Duodenal mucosa (tissue), 2 donors: ENCODE results near the gene CACNA2D3.

Experiments used
- H3K27ac ChIP-seq: one replicate; pipeline ENCODE4 v1.7.0; 2013; ENCODE audit warnings: low read depth, low read length
- H3K27me3 ChIP-seq, 2 donors: one replicate each; pipeline ENCODE4 v1.7.0; 2013; ENCODE audit warnings: low read length in 2 of 2, control low read depth in 1 of 2; ENCODE audit not compliant: insufficient read depth in 2 of 2, control insufficient read depth in 1 of 2
- H3K36me3 ChIP-seq, 2 donors: one replicate each; pipeline ENCODE4 v1.7.0; 2013; ENCODE audit warnings: low read length in 2 of 2, control low read depth in 1 of 2; ENCODE audit not compliant: insufficient read depth in 2 of 2, control insufficient read depth in 1 of 2
- H3K4me1 ChIP-seq, 2 donors: one replicate each; pipeline ENCODE4 v1.7.0; 2013; ENCODE audit warnings: low read length in 2 of 2, control low read depth in 1 of 2; ENCODE audit not compliant: insufficient read depth in 2 of 2, control insufficient read depth in 1 of 2
- H3K4me3 ChIP-seq, 2 donors: one replicate each; pipeline ENCODE4 v1.7.0; 2013; ENCODE audit warnings: low read length in 2 of 2, low read depth in 1 of 2
- H3K9ac ChIP-seq, 2 donors: one replicate each; pipeline ENCODE4 v1.7.0; 2013; ENCODE audit warnings: low read length in 2 of 2, low read depth in 1 of 2
- H3K9me3 ChIP-seq, 2 donors: one replicate each; pipeline ENCODE4 v1.7.0; 2013; ENCODE audit warnings: low read length in 2 of 2, control low read depth in 1 of 2; ENCODE audit not compliant: control insufficient read depth in 1 of 2

The CACNA2D3 gene

GRCh38 chr3:54580453-54580852 lies 458.1 kb downstream of the CACNA2D3 start:
- Histone ChIP-seq H3K9ac (no peak overlapping the region), H3K36me3 (no peaks in the 10 kb centered on the region), H3K4me3 (no peak overlapping the region), H3K9me3 (no peaks in the 10 kb centered on the region), H3K4me1 (no peaks in the 10 kb centered on the region), H3K27ac (no peak overlapping the region), H3K27me3 (no peaks in the 10 kb centered on the region)

- Histone ChIP-seq H3K4me1 (no peaks in the 10 kb centered on the region), H3K27me3 (no peaks in the 10 kb centered on the region), H3K9me3 (no peaks in the 10 kb centered on the region)
These were observed 460.1 kb downstream of the CACNA2D3 start for GRCh38 chr3:54582424-54582823.

GRCh38 chr3:54591157-54591556 lies 468.8 kb downstream of the CACNA2D3 start:
- no peak overlapping the region for H3K9ac ChIP-seq
- H3K36me3 ChIP-seq = no peaks in the 10 kb centered on the region
- H3K4me3 ChIP-seq = no peak overlapping the region
- peaks cover 0 to 2% of the 10 kb centered on the region in 2 donors for H3K27me3 ChIP-seq
- no peaks in the 10 kb centered on the region for H3K9me3 ChIP-seq
- no peaks in the 10 kb centered on the region for H3K4me1 ChIP-seq
- H3K27ac ChIP-seq = no peak overlapping the region

More at GRCh38 chr3:54582424-54582823, 460.1 kb downstream of the CACNA2D3 start:
- no peak overlapping the region for H3K27ac ChIP-seq
- no peak overlapping the region for H3K9ac ChIP-seq
- H3K36me3 ChIP-seq = no peaks in the 10 kb centered on the region
- H3K4me3 ChIP-seq = no peak overlapping the region

GRCh38 chr3:54593653-54594052 lies 471.3 kb downstream of the CACNA2D3 start:
- no peaks in the 10 kb centered on the region for H3K36me3 ChIP-seq

GRCh38 chr3:54596087-54596486 lies 473.7 kb downstream of the CACNA2D3 start:
- Histone ChIP-seq H3K9me3 (no peaks in the 10 kb centered on the region), H3K27ac (no peak overlapping the region), H3K4me3 (no peak overlapping the region), H3K27me3 (peaks cover 0 to 2% of the 10 kb centered on the region in 2 donors), H3K36me3 (no peaks in the 10 kb centered on the region), H3K9ac (no peak overlapping the region), H3K4me1 (no peaks in the 10 kb centered on the region)

More at GRCh38 chr3:54593653-54594052, 471.3 kb downstream of the CACNA2D3 start:
- no peak overlapping the region for H3K27ac ChIP-seq
- H3K4me3 ChIP-seq = no peak overlapping the region
- H3K27me3 ChIP-seq = peaks cover 0 to 2% of the 10 kb centered on the region in 2 donors
- H3K9me3 ChIP-seq = no peaks in the 10 kb centered on the region
- H3K9ac ChIP-seq = no peak overlapping the region
- no peaks in the 10 kb centered on the region for H3K4me1 ChIP-seq

- H3K27ac ChIP-seq = no peak overlapping the region
- peaks cover 0 to 2% of the 10 kb centered on the region in 2 donors for H3K27me3 ChIP-seq
- H3K36me3 ChIP-seq = no peaks in the 10 kb centered on the region
- no peak overlapping the region for H3K4me3 ChIP-seq
- H3K9ac ChIP-seq = no peak overlapping the region
- no peaks in the 10 kb centered on the region for H3K9me3 ChIP-seq
- H3K4me1 ChIP-seq = no peaks in the 10 kb centered on the region
These were observed 477.4 kb downstream of the CACNA2D3 start for GRCh38 chr3:54599716-54600115.

GRCh38 chr3:54600441-54601204 lies 478.3 kb downstream of the CACNA2D3 start:
- no peak overlapping the region for H3K4me3 ChIP-seq
- no peak overlapping the region for H3K27ac ChIP-seq

GRCh38 chr3:54604495-54604894 lies 482.1 kb downstream of the CACNA2D3 start:
- Histone ChIP-seq H3K9me3 (no peaks in the 10 kb centered on the region), H3K4me1 (no peaks in the 10 kb centered on the region), H3K27ac (no peak overlapping the region), H3K4me3 (no peak overlapping the region), H3K9ac (no peak overlapping the region), H3K27me3 (no peaks in the 10 kb centered on the region), H3K36me3 (no peaks in the 10 kb centered on the region)

More at GRCh38 chr3:54600441-54601204, 478.3 kb downstream of the CACNA2D3 start:
- Histone ChIP-seq H3K27me3 (no peaks in the 10 kb centered on the region), H3K4me1 (no peaks in the 10 kb centered on the region), H3K36me3 (no peaks in the 10 kb centered on the region), H3K9ac (no peak overlapping the region), H3K9me3 (no peaks in the 10 kb centered on the region)

GRCh38 chr3:54608041-54608440 lies 485.7 kb downstream of the CACNA2D3 start:
- no peaks in the 10 kb centered on the region for H3K9me3 ChIP-seq
- H3K4me1 ChIP-seq = no peaks in the 10 kb centered on the region
- no peak overlapping the region for H3K27ac ChIP-seq
- H3K36me3 ChIP-seq = no peaks in the 10 kb centered on the region
- H3K27me3 ChIP-seq = no peaks in the 10 kb centered on the region
- no peak overlapping the region for H3K9ac ChIP-seq
- H3K4me3 ChIP-seq = no peak overlapping the region

GRCh38 chr3:54619053-54619452 lies 496.7 kb downstream of the CACNA2D3 start:
- Histone ChIP-seq H3K4me3 (no peak overlapping the region), H3K9ac (no peak overlapping the region), H3K9me3 (no peaks in the 10 kb centered on the region), H3K27me3 (no peaks in the 10 kb centered on the region), H3K4me1 (no peaks in the 10 kb centered on the region), H3K36me3 (no peaks in the 10 kb centered on the region), H3K27ac (no peak overlapping the region)
